ENCODE results near the gene HAUS2.
A peak's percentile ranks its signal among the peaks of the same experiment; 100 is the strongest.

The HAUS2 gene

DNA sequence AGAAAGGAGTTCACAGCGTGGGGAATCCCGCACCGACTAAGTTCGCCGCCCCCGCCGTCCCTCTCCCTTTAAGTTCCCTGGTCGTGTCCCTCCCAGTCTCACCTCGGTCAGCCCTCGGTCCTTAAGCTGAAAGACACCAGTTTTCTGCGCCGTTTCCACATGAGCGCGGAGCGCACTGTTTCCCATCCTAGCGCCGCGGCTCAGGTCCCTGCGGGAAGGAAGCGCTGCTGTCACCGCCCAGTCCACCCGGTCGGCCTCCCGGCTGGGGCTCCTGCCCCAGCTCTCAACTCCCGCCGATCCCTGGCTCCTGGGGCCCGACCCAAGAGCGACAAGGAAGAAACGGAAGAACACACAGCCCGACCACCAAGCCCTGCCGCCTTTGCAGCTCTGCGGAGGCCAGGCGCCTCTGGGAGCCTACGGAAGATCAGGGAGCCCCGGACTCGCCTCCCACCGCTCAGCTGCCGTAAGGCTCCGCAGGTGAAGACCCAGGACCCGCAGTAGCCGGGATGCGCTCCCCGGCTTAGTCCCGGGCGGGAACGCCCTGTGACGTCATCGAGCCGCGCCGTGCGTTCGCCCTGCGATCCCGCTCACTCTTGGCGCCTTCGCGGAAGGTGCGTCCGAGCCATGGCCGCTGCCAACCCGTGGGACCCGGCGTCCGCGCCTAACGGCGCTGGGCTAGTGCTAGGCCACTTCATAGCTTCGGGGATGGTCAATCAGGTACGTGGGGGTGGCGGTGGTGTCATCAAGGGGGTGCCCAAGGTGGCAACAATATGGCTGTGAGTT lies at the start of gene HAUS2, which contains the start of gene LRRC57:
HAUS2 (plus strand) TSS at position 590 of the 783 bp plus-strand sequence; CDS start at position 625, 35 bp downstream.
LRRC57 (minus strand) TSS at position 545 of the 783 bp plus-strand sequence; CDS start at position 186, 359 bp downstream.
- Mint-ChIP-seq H3K27ac (peak within 1 kb of the TSS; percentile 98), H3K36me3 (ENCODE audit: low read depth) (peaks cover 43% of the 10 kb centered on the region), H3K9me3 (no peaks in the 10 kb centered on the region), H3K27me3 (no peaks in the 10 kb centered on the region), H3K4me1 (ENCODE audit: low read depth) (peaks cover 59% of the 10 kb centered on the region), H3K4me3 (peak within 1 kb of the TSS; percentile 92)
- intact Hi-C loops (cut with micrococcal nuclease): loop anchor here (2.0 to 10.0 kb wide), 3 partner anchors 26 to 274 kb away; partner anchors contain the start of genes GANC, STARD9, TMEM87A and ZNF106

DNA sequence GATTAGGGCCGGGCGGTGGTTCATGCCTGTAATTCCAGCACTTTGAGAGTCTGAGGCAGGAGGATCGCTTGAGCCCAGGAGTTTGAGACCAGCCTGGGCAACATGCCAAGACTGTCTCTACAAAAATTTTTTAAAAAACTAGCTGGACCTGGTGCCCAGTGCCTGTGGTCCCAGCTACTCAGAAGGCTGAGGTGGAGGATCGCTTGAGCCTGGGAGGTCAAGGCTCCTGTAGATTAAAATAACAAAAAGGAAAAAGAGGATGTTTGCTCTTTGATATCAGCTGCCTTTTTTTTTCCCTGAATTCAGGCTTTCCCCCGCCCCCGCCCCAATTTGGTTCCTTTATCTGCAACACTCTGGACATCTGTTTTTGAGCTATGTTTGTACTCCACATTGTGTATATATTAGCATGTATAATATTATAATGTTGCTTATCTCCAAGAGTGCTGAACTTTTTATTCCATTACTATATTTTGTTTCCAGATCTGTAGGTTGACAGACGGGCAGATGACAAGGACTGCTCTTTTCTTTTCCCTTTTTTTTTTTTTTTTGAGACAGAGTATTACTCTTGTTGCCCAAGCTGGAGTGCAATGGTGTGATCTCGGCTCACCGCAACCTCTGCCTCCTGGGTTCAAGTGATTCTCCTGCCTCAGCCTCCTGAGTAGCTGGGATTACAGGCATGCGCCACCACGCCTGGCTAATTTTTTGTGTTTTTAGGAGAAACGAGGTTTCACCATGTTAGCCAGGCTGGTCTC lies 48.6 kb upstream of the HAUS2 start:
- intact Hi-C loops (cut with micrococcal nuclease): no loop called here
- peak overlapping the region; percentile 64 for H3K4me3 Mint-ChIP-seq

DNA sequence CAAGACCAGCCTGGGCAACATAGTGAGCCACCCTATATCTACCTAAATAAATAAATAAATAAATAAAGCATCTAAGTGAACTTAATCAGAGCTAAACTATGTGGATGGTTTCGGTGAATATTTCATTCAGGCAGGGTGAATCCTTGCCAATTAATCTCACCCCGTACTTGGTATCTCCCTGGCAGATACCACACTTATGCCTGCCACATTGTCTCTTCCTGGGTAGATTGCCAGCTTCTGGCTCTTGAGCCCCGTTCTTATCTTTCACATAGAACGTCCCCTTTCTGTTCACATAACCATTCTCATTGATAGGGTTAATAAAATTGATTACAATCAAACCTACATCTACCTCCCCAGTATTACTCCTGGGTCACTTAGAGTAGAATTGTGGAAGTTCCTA lies 46.2 kb upstream of the HAUS2 start:
- peak overlapping the region; percentile 69 for H3K27ac Mint-ChIP-seq
- no peaks in the 10 kb centered on the region for H3K9me3 Mint-ChIP-seq
- peaks cover 59% of the 10 kb centered on the region for H3K4me1 Mint-ChIP-seq (ENCODE audit: low read depth)
- no peaks in the 10 kb centered on the region for H3K27me3 Mint-ChIP-seq
- peaks cover 55% of the 10 kb centered on the region for H3K36me3 Mint-ChIP-seq (ENCODE audit: low read depth)
- no peak overlapping the region for H3K4me3 Mint-ChIP-seq
- intact Hi-C loops (cut with micrococcal nuclease): no loop called here

More for the DNA sequence above, 48.6 kb upstream of the HAUS2 start:
- peak overlapping the region; percentile 84 for H3K27ac Mint-ChIP-seq
- H3K27me3 Mint-ChIP-seq: no peaks in the 10 kb centered on the region
- H3K36me3 Mint-ChIP-seq (ENCODE audit: low read depth): peaks cover 50% of the 10 kb centered on the region
- peaks cover 68% of the 10 kb centered on the region for H3K4me1 Mint-ChIP-seq (ENCODE audit: low read depth)
- no peaks in the 10 kb centered on the region for H3K9me3 Mint-ChIP-seq

DNA sequence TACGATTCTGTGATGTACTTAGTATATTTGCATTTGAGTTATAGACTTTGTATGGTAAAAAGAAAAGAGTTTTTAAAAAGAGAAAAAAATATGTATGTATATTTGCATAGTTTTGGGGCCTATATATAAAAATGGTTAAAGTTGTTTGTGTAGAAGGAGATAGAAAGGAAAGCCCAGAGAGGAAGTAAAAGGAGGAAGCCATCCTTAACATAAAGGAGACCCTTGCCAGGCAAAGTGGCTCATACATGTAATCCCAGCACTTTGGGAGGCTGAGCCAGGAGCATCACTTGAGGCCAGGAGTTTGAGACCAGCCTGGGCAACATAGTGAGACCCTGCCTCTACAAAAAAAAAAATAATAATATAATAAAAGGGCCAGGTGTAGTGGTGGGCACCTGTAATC lies 44.8 kb upstream of the HAUS2 start:
- Mint-ChIP-seq H3K4me1 (ENCODE audit: low read depth) (peaks cover 57% of the 10 kb centered on the region), H3K27ac (peak overlapping the region; percentile 69)
- intact Hi-C loops (cut with micrococcal nuclease): no loop called here

DNA sequence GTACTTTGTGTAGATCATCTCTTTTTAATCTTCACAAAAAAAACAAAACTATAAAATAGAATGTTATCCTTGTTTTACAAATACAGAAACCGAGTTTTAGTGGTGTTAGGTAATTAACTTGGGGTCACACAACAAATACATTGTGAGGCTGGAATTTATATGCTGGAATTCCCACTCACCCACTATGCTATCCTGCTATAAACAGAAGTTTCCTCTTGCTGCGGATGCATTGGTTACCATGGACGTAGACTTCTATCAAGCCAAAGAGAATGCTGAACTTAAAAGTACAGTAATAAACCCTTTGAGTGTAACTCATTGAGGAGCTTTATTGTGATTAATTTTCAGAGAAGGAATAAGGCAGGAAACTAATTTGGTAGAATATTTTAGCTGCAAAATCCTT lies 44.0 kb upstream of the HAUS2 start:
- H3K27ac Mint-ChIP-seq: no peak overlapping the region
- H3K27me3 Mint-ChIP-seq: no peaks in the 10 kb centered on the region
- intact Hi-C loops (cut with micrococcal nuclease): no loop called here
- no peaks in the 10 kb centered on the region for H3K9me3 Mint-ChIP-seq
- no peak overlapping the region for H3K4me3 Mint-ChIP-seq
- H3K36me3 Mint-ChIP-seq (ENCODE audit: low read depth): peaks cover 45% of the 10 kb centered on the region
- H3K4me1 Mint-ChIP-seq (ENCODE audit: low read depth): peaks cover 57% of the 10 kb centered on the region

More for the DNA sequence above, 44.8 kb upstream of the HAUS2 start:
- no peaks in the 10 kb centered on the region for H3K27me3 Mint-ChIP-seq
- H3K36me3 Mint-ChIP-seq (ENCODE audit: low read depth): peaks cover 50% of the 10 kb centered on the region
- H3K9me3 Mint-ChIP-seq: no peaks in the 10 kb centered on the region
- no peak overlapping the region for H3K4me3 Mint-ChIP-seq

DNA sequence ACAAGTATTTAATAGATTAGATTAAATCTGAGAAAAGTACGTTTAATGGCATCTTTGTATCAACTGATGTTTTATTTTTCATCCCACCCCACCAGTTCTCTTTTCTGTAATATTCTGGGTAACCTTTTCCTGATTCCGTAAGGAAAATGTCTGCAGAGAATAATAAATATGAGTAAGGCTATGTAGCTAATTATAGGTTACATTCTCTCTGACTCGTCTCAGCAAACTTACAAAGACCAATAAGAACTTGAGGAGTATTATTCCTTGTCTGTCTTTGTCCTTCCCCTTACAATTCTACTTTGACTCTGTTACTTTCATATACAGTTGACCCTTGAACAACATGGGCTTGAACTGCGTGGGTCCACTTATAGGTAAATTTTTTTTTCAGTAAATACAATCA lies 41.1 kb upstream of the HAUS2 start:
- Mint-ChIP-seq H3K9me3 (no peaks in the 10 kb centered on the region), H3K4me1 (ENCODE audit: low read depth) (peaks cover 59% of the 10 kb centered on the region), H3K4me3 (no peak overlapping the region), H3K27ac (peak overlapping the region; percentile 23), H3K36me3 (ENCODE audit: low read depth) (peaks cover 44% of the 10 kb centered on the region), H3K27me3 (no peaks in the 10 kb centered on the region)
- intact Hi-C loops (cut with micrococcal nuclease): no loop called here

DNA sequence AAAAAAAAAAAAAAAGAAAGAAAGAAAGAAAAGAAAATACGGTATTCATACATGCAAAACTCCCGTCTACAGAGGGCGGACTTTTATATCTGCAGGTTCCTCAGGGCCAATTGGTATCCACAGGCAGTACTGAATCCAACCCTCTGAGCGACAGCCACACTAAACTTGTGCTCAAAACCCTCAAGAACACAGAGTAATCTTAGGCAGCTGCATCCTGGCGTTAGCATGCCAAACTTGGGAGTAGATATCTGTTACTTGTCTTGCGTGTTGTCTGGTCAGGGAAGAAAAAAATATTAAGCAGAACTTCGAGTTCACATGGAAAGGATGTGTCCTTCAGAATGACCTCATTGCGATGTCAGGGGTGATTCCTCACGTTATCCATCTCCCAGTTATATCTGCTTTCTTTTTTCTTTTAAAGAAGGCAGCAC lies 40.4 kb upstream of the HAUS2 start:
- intact Hi-C loops (cut with micrococcal nuclease): no loop called here
- peaks cover 51% of the 10 kb centered on the region for H3K4me1 Mint-ChIP-seq (ENCODE audit: low read depth)
- H3K27ac Mint-ChIP-seq: peak overlapping the region; percentile 23
- H3K4me3 Mint-ChIP-seq: no peak overlapping the region
- peaks cover 51% of the 10 kb centered on the region for H3K36me3 Mint-ChIP-seq (ENCODE audit: low read depth)
- no peaks in the 10 kb centered on the region for H3K27me3 Mint-ChIP-seq
- H3K9me3 Mint-ChIP-seq: no peaks in the 10 kb centered on the region

DNA sequence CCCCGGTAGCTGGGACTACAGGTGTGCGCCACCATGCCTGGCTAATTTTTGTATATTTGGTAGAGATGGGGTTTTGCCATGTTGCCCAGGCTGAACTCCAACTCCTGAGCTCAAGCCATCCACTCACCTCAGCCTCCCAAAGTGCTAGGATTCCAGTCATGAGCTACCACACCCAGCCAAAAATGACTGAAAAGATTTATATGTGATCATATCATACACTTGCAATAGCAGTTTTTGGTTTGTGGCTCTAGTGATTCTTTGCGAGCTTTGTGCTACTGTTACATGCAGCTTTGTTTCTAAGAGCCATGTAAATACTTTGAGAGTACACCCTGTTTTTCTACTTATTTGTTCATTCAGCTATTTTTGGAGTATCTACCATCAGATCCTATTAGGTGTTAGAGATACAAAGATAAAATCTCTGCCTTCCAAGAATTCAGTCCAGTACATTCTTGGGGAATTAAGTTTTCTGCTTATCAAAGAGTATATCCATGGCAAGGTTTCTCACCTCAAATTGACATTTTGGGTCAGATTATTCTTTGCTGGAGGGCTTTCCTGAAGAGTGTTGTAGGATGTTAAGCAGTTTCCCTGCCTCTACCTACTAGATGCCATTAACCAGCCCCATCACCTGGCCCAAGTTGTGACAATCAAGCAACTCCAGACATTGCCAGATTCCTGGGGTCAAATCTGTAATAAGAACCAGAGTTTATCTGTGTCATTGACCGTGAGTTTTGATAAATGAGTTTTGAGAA lies 38.2 kb upstream of the HAUS2 start:
- H3K4me1 Mint-ChIP-seq (ENCODE audit: low read depth): peaks cover 37% of the 10 kb centered on the region
- intact Hi-C loops (cut with micrococcal nuclease): no loop called here

DNA sequence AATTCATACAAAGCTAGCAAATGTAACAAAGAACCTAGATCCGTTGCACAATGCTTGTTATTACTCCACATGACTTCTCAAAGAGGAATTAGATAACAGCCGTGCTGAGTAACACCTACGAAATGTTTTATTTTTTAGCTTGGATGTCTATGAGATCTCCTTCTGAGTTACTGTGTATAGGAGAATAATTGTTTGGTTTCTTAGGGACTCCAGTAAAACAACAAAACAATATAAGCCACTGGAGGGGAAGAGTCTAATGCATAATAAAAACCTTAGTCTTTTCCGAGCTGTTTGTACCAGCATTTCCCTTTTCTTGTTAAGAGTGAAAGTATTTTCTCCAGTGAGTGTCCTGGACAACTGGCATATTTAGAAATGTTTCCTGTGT lies 37.6 kb upstream of the HAUS2 start:
- Mint-ChIP-seq H3K27me3 (no peaks in the 10 kb centered on the region), H3K27ac (peak overlapping the region; percentile 53), H3K36me3 (ENCODE audit: low read depth) (peaks cover 68% of the 10 kb centered on the region), H3K4me1 (ENCODE audit: low read depth) (peaks cover 35% of the 10 kb centered on the region), H3K9me3 (no peaks in the 10 kb centered on the region), H3K4me3 (peak overlapping the region; percentile 61)
- intact Hi-C loops (cut with micrococcal nuclease): no loop called here

More for the DNA sequence above, 38.2 kb upstream of the HAUS2 start:
- H3K4me3 Mint-ChIP-seq: peak overlapping the region; percentile 61
- H3K9me3 Mint-ChIP-seq: no peaks in the 10 kb centered on the region
- H3K27me3 Mint-ChIP-seq: no peaks in the 10 kb centered on the region
- peaks cover 68% of the 10 kb centered on the region for H3K36me3 Mint-ChIP-seq (ENCODE audit: low read depth)
- peak overlapping the region; percentile 53 for H3K27ac Mint-ChIP-seq

DNA sequence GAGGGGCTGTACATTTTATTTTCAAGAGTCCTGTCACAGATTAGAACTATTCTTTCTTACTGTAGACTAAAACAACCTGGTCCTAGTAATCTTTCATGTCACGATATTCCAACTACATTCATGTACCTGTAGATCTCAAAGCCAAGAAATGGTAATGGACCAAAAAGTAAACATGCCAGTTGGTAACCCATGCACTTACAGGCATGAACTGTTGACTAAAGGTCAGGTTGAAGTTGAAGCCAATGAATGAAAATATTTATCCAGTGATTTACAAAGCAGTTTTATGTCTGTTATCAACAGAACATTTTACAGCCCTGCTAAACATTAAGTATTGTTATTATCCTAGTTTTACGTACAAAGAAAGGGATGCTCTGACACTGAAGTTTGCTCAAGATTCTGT lies 25.3 kb upstream of the HAUS2 start:
- intact Hi-C loops (cut with micrococcal nuclease): no loop called here
- Mint-ChIP-seq H3K4me1 (ENCODE audit: low read depth) (no peaks in the 10 kb centered on the region), H3K27ac (no peak overlapping the region), H3K27me3 (no peaks in the 10 kb centered on the region), H3K9me3 (no peaks in the 10 kb centered on the region), H3K4me3 (no peak overlapping the region), H3K36me3 (ENCODE audit: low read depth) (peaks cover 92% of the 10 kb centered on the region)

DNA sequence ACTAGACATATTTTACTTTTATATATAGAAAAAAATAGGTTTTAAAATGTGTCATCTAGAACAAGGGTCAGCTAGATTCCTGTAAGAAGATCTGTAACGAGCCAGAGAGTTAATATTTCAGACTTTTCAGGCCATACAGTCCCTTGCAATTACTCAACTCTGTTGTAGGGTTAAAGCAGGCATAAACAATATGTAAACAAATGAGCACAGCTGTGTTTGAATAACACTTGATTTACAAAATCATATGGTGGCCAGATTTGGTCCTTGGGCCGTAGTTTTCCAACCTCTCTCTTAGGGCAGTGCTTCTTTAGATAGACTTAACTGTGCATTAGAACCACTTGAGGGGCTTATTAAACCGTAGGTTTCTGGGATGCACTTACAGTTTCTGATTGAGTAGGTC lies 19.7 kb upstream of the HAUS2 start:
- Mint-ChIP-seq H3K27ac (no peak overlapping the region), H3K27me3 (no peaks in the 10 kb centered on the region), H3K4me1 (ENCODE audit: low read depth) (no peaks in the 10 kb centered on the region), H3K36me3 (ENCODE audit: low read depth) (peaks cover 90% of the 10 kb centered on the region), H3K4me3 (no peak overlapping the region), H3K9me3 (no peaks in the 10 kb centered on the region)
- intact Hi-C loops (cut with micrococcal nuclease): no loop called here

DNA sequence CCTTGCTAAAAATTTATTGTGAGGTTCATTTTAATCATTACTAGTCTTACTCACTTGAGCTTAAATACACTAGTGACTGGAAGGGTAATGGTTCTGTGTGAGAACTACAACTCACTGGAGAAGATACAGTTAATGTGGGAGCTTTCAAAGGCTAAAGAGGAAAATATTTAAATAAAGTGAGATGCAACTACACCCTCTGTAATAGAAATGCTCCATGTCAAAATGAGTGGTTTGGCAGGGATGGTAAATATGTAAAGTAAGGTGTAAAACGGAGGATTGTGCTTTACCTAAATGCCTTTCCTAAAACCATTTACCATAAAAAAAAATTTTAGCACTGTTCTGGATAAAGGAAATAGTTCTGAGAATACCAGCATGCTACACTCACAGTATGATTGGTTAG lies 15.4 kb upstream of the HAUS2 start:
- no peaks in the 10 kb centered on the region for H3K4me1 Mint-ChIP-seq (ENCODE audit: low read depth)
- intact Hi-C loops (cut with micrococcal nuclease): no loop called here
- H3K9me3 Mint-ChIP-seq: no peaks in the 10 kb centered on the region
- no peak overlapping the region for H3K4me3 Mint-ChIP-seq
- H3K27me3 Mint-ChIP-seq: no peaks in the 10 kb centered on the region
- peaks cover 95% of the 10 kb centered on the region for H3K36me3 Mint-ChIP-seq (ENCODE audit: low read depth)
- no peak overlapping the region for H3K27ac Mint-ChIP-seq

DNA sequence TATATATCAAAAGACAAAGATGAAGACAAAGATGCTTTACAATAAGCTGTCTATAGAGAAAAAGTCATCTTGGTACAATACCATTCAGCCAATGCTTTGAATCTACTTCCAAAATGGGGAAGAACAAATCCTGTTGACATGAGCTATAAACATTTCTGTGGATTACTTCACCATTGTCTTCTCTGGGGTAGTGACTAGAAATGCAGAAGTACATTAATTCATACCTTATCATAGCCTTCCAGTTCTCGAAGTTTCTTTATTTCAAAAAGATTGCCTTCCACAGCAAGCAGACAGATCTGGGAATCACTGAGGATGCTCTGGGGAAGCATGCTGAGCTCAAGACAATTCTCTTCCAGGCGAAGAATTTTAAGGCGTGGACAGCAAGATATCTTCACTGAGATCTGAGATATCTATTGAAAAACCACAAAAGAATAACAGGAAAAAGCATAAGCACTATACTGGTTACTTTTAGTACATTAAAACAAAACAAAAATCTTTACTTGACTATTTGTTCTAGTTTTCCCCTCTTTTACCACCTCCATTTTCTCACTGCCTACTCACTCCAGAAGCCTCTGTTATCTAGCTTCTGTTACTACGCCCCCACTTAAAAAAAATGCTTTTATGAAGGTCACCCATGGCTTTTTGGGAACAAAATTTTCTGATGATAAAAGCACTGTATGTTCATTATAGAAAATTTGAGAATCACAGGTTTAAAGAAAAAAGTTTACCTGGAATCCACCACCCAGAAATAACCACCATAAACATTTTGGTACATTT lies 3.6 kb upstream of the HAUS2 start:
- Mint-ChIP-seq H3K4me3 (no peak overlapping the region), H3K36me3 (ENCODE audit: low read depth) (peaks cover 74% of the 10 kb centered on the region), H3K27ac (peak overlapping the region; percentile 50), H3K27me3 (no peaks in the 10 kb centered on the region), H3K4me1 (ENCODE audit: low read depth) (peaks cover 39% of the 10 kb centered on the region), H3K9me3 (no peaks in the 10 kb centered on the region)
- intact Hi-C loops (cut with micrococcal nuclease): loop anchor here (5.0 to 10.0 kb wide), 2 partner anchors 53 to 270 kb away; partner anchors contain the start of genes GANC, TMEM87A and ZNF106
